ENCODE results near the gene CIB2.

The CIB2 gene

GRCh38 chr15:78149068-78149804 is 18.0 kb upstream of the CIB2 start, which contains the start of gene IDH3A:
TSS of gene IDH3A (plus strand) at chr15:78149362. CDS start at chr15:78149404, 42 bp downstream.
- DNase-seq, result peak; percentile 86

DNA sequence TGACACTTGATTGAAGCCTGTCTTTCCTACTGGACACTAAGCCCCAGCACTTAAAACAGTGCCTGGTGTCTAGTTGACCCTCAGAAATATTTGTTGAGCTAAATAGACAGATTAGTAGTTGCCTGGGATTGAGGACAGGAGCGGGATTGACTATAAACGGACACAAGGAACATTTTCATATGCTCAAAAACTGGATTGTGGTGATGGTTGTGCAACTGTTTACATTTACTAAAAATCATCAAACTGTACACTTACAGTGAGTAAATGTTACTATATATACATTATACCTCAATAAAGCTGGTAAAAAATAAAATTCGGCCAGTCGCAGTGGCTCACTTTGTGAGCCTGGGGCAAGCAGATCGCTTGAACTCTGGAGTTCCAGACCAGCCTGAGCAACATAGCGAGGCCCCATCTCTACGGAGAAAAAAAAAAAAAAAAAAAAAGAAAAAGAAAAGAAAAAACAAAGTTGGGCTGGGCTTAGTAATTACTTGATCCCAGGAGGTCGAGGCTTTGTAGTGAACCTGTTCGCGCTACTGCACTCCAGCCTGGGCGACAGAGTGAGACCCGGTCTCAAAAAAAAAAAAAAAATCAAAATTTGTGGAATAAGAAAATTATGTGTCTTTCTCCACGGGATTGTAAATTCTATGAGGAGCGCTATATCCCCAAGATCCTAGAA is 17.3 kb upstream of the CIB2 start:
- no peak for DNase-seq

- DNase-seq, result no peak
Measured at GRCh38 chr15:78147566-78147965, 16.3 kb upstream of the CIB2 start.

DNA sequence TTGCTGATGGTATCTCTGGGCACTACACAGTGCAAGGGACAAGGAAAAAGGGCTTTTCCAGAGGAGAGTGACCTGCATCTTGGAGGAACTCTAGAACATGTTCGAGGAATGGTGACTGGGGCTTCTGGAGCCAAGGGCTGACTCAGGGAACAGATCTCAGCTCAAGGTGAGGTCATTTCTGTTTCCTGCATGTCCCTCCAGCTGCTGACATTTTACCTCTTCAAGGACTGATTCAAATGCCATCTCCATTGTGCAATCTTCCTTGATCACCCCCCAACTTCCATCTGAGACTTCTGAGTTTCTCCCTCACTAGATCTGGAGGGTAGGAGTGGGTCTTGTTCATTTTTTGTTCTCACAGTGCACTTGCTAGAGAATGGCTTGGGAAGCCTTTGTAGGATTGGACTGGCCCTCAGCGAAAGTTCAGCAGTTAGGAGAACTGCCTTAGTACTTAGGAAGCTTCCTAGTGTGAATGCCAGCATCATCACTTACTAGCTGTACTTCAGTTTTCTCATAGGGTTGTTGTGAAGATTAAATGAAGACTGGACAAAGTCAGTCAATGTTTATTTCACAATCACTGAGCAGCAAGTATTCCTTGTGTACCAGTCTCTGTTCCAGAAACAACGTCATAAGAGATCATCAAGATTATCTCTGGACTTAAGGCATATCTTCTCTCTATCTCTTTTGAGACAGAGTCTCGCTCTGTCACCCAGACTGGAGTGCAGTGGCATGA is 15.3 kb upstream of the CIB2 start:
- no peak for DNase-seq

DNA sequence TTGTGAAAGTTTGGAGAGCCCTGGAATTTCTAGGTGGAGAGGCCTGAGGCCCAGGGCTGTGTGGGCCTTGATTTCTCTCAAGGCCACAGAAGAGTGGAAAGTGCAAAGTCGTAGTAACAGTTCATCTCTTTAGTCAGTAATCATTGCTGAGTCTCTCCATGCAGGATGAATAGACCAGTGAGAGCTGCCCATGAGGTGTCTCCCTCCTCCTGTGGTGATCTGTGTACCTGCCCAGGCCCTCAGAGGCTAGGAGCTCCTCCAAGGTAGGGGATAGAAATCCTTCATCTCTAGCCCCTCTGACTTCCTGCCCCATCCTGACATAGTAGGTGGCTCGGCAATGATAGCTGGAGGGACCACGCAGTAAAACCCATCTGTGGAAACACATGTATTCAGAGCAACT is 11.1 kb upstream of the CIB2 start:
- no peak for DNase-seq

GRCh38 chr15:78140292-78140691 is 9.0 kb upstream of the CIB2 start:
- DNase-seq, result no peak

GRCh38 chr15:78139578-78139977 is 8.3 kb upstream of the CIB2 start:
- DNase-seq, result no peak

- no peak for DNase-seq
Measured at GRCh38 chr15:78133801-78134200, 2.6 kb upstream of the CIB2 start.

- no peak for DNase-seq
Measured at GRCh38 chr15:78130466-78131294, 565 bp downstream of the CIB2 start.

DNA sequence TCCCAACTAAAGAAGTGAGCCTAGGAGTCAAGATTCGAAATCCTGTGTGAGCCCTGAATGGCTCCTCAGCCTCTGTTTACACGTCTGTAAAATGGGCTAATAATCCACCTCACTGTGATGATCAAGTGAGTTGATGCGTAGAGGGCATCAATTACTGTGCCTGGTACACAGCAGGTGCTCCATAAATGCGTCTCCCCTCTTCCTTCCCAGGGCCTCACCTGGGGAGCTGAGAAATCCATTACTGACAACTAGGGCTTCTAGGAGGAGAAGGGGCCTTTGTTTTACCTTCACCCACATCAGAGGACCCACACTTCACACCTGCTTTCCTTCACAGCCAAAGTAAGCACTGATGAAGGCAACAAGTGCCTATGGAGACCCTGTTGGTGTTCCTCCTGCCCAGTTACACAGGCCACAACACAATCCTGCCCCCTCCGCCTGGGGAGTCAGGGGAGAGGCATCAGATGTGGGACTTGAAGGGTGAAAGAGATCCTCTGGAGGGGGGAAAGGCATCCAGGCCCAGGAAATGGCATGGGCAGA is 1.4 kb downstream of the CIB2 start:
- no peak for DNase-seq

- peak; percentile 7 for DNase-seq
Measured at GRCh38 chr15:78129077-78129750, 2.0 kb downstream of the CIB2 start.

DNA sequence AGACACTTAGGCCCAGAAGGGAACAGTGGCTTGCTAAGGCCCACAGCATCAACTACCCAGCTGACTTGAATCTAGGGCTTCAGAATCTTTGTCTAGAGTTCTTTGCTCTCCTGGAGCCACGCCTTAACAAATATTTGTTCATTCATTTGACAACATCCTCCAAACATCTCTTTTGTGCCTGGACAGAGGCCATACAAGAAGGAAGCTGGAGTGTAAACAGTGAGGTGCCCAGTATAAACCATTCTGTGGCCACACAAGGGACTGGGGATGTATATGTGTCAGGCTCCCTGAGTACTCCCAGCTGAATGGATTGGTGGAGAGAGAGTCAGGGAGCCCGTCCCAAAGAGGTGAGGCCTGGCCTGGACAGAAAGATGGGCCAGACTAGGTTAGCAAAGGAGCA is 3.4 kb downstream of the CIB2 start:
- no peak for DNase-seq

- no peak for DNase-seq
Measured at GRCh38 chr15:78125267-78125666, 6.0 kb downstream of the CIB2 start.

GRCh38 chr15:78120523-78120922 is 10.7 kb downstream of the CIB2 start:
- peak; percentile 93 for DNase-seq

GRCh38 chr15:78112551-78112950 is 18.7 kb downstream of the CIB2 start:
- DNase-seq, result no peak

DNA sequence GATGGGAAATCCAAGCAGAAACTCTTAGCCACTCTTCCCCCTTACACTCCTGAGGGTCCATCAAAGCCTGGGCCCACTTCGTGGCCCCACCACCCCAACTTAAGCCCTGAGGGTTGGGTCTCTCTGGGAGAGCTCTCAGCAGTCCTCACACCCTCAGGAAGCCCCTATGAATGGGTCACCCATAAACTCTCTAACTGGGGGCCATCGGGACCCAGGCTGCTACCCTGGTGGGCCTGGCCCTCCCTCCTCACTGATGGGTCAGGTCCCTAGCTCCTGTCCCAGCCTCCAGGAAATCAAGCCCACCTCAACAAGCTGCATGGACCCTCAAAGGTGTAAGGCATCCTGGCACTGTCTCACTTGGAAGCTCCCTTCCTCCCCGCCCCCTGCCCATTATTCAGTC is 19.5 kb downstream of the CIB2 start:
- no peak for DNase-seq

- no peak for DNase-seq
Measured at GRCh38 chr15:78110916-78111475, 20.2 kb downstream of the CIB2 start.

DNA sequence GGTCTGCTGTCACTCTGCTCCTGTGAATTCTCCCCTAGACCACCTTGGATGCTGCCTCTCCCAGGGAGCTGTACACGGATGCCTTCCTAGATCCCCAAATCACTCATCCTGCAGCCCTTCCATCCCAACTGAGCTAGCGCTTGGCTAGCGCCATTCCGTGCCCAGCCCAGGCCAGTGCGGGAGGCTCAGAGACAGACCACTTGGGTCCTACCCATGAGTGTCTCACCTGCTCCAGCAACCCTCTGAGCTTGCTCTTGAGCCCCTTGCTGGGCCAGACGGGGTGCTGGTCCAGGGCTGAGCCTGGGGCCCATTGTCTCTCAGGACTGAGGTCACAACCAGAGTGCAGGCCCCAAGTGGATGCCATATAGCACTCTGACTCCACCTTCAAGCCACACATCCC is 21.1 kb downstream of the CIB2 start:
- no peak for DNase-seq

DNA sequence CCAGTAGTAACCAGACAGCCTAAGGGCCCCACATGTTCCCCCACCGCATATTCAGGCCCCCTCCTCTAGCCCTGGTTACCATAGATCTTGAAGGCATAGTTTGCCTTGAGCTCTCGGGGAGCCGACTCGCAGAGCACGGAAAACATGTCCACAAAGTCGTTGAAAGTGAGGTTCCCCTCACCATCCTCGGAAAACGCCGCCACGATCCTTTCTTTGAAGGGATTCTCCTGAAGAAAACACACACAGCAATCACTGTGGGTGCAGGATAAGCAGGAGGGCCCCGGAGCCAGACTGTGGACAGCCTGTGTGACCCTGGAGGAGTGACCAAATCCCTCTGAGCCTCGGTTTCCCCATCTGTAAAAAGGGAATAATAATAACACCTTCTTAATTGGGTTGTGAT is 22.1 kb downstream of the CIB2 start:
- no peak for DNase-seq

DNA sequence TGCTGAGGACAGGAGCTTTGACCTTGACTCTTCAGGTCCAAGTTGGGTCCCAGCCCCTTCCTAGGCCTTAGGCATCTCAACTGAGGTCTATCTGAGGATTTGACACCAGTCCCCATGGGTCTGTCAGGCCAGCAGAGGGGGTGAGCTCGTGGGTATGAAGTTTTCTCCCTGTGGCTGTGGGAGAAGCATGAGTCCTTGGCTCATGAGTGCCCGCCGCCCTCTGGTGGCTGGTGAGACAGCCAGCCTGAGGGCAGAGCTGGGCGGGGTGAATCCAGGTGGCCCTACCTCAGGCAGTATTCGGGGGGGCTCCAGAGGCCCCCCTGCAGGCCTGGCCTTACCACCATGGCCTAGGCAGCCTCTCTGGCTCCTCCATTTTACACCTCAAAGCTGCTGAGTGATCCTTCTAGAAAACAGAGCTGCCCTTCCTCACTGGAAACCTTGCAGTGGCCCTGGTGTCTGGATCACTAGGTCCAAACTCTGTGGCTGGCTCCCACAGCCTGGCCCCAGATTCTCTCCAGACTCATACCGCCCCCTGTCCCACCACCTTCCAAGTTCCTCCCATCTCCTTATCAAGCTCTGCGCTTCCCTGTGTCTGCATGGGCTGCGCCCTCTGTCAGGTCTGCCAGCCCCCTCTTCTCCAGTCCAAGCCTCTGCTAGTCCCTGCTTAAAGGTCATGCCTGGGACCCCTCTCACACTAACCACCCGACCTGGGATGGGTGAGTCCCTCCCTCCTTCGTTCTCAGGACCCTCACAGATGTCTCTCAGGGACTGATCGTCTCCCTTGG is 22.8 kb downstream of the CIB2 start:
- DNase-seq, result peak; percentile 57

DNA sequence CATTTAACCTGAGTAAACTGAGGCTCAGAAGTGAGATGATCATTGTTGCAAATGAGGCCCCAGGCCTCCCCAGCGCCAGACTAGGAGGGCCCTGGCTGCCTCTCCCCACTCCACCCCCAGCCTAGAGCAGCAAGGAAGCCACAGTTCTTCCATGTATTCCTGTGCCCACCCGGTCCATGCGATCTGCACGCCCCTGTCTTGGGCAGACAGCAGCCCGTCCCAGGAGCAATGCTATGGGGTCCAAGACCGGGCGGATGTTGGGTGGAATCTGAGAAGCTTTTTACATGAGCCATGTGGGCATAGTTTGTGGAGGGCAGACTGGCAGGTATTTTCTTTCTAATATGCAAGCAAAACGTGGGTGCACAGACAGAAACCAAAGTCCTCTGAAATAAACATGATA is 23.8 kb downstream of the CIB2 start:
- DNase-seq, result no peak

Data from NCI-H524 treated with DMSO at 0.1 percent for 48 hours (cell line).